Lower leg skin (tissue), 4 donors: ENCODE results near the gene GPR18. TPM values are rescaled to one million over a fixed set of nuclear protein-coding genes. Genes with fewer than 3 reads are reported as not detected.

Experiments
- DNase-seq, 2 donors: peaks; one replicate each; pipeline ENCODE4 v3.0.0-alpha.2; 2019; ENCODE audit warnings: low spot score in 2 of 2
- H3K4me3 ChIP-seq: fragments of 200-600 bp; sonication (generic); 2 replicates; pipeline ENCODE4 v1.5.1; 2017; ENCODE audit warnings: mild to moderate bottlenecking, low read depth; ENCODE audit not compliant: poor library complexity, severe bottlenecking
- POLR2A ChIP-seq, 2 donors: fragments of 450-650 bp; IDR thresholded peaks; one replicate each; pipeline ENCODE4 v1.6.1; 2016 to 2017; ENCODE audit warnings: antibody characterized with exemption in 2 of 2, mild to moderate bottlenecking in 1 of 2, moderate library complexity in 1 of 2
- WGBS, 2 donors: methylation state at CpG; one replicate each; pipeline ENCODE4 v1.1.5; 2018; 5-methylcytosine and 5-hydroxymethylcytosine counted together
- intact Hi-C: fragments of 100-400 bp; cut with DNase I; formaldehyde crosslinking; loops from one replicate; pipeline ENCODE4 v1.15.0; 2023; ENCODE audit warnings: low total_unique reads
- total RNA-seq, 4 donors: library from RNA; depleted of rRNA; stranded (reverse); fragments of >200 nt; gene quantifications; one replicate each; pipeline ENCODE4 v1.1.0, GENCODE V29; 2016
- TF ChIP-seq, protein P1 (sequence below), 3 donors: fragments of 450-650 bp; IDR thresholded peaks; one replicate each; pipeline ENCODE4 v1.5.1; 2016; ENCODE audit warnings: antibody characterized with exemption in 3 of 3, mild to moderate bottlenecking in 3 of 3, moderate library complexity in 2 of 3

GPR18 gene
- total RNA-seq, 4 donors from 2014 or later, result not detected

DNA sequence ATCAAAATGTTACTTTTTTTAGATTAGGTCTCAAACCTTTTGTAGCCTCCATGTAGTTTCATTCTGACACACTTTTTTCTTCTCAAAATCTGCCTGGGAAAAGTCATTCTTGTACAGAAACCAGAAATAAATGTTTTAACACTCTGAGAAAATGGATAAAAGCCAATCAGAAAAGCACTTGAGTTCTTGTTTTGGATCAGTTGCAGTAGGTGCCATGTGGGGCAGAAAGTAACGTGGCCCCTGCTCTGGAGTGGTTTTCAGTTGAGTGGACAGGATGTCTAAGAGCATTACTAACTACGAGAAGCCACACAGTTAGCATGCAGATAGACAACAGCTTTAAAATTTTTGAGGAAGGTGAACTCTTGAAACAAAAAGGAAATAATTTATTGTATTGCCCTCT is 29.9 kb upstream of the GPR18 start:
- no peak overlapping the region for H3K4me3 ChIP-seq
- TF ChIP-seq, protein P1, sequence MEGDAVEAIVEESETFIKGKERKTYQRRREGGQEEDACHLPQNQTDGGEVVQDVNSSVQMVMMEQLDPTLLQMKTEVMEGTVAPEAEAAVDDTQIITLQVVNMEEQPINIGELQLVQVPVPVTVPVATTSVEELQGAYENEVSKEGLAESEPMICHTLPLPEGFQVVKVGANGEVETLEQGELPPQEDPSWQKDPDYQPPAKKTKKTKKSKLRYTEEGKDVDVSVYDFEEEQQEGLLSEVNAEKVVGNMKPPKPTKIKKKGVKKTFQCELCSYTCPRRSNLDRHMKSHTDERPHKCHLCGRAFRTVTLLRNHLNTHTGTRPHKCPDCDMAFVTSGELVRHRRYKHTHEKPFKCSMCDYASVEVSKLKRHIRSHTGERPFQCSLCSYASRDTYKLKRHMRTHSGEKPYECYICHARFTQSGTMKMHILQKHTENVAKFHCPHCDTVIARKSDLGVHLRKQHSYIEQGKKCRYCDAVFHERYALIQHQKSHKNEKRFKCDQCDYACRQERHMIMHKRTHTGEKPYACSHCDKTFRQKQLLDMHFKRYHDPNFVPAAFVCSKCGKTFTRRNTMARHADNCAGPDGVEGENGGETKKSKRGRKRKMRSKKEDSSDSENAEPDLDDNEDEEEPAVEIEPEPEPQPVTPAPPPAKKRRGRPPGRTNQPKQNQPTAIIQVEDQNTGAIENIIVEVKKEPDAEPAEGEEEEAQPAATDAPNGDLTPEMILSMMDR (IDR thresholded peaks at IDR 0.05), result no peak
- TF ChIP-seq POLR2A (IDR thresholded peaks at IDR 0.05), result no peak
- no peak for DNase-seq
- intact Hi-C loops, result no loop called here
- 45 to 50% methylated on average over 2 of the region's 2 CpGs for WGBS, 2 donors

DNA sequence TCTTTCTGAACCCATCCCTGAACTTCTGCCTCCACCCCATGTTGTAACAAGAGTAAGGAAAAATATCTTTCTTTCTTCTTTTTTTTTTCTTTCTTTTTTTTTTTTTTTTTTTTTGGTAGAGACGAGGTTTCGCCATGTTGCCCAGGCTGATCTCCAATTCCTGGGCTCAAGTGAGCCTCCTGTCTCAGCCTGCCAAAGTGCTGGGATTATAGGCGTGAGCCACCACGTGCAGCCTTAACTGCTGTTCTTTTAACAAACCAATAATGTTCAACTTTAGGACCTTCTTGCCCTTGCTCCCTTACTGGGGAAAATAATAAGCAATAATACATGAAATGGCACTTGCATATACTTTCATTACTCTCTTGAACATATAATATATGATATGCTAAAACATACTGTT is 29.4 kb upstream of the GPR18 start:
- TF ChIP-seq, protein P1 (IDR thresholded peaks at IDR 0.05), result no peak
- no peak for TF ChIP-seq POLR2A (IDR thresholded peaks at IDR 0.05)
- no peak overlapping the region for H3K4me3 ChIP-seq
- intact Hi-C loops, result no loop called here
- no peak for DNase-seq
- WGBS, 2 donors, result 32 to 53% methylated on average over 4 of the region's 4 CpGs

DNA sequence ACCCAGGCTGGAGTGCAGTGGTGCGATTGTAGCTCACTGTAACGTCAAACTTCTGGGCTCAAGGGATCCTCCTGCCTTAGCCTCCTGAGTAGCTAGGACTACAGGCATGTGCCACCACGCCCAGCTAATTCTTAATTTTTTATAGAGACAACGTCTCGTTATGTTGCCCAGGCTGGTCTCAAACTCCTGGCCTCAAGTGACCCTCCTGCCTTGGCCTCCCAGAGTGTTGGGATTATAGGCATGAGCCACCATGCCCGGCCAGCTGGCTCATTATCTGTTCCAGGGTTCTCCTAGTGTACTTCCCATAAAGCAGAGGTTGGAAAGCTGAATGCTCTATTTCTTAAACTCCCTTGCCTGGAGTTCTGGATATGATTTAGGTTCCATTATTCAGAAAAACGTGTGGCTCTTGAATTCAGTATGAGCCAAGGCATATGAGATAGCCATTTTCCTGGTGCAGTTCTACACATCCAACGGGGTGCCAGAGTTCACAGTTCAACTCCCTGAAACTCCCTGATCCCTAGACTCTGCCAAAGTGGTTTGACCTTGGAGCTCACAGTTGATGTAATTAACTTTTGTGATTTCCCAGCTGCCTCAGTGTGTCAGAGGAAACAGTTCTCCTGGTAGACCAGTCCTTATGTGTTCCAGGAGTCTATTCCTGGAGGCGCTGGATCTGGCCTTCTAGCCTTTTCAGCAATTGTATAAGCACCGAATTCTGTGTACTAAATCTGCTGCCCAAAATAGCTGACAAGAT is 27.4 kb upstream of the GPR18 start:
- H3K4me3 ChIP-seq, result no peak overlapping the region
- intact Hi-C loops, result no loop called here
- no peak for TF ChIP-seq POLR2A (IDR thresholded peaks at IDR 0.05)
- TF ChIP-seq, protein P1 (IDR thresholded peaks at IDR 0.05), result no peak
- no peak for DNase-seq
- 49 to 52% methylated on average over 10 of the region's 10 CpGs for WGBS, 2 donors

DNA sequence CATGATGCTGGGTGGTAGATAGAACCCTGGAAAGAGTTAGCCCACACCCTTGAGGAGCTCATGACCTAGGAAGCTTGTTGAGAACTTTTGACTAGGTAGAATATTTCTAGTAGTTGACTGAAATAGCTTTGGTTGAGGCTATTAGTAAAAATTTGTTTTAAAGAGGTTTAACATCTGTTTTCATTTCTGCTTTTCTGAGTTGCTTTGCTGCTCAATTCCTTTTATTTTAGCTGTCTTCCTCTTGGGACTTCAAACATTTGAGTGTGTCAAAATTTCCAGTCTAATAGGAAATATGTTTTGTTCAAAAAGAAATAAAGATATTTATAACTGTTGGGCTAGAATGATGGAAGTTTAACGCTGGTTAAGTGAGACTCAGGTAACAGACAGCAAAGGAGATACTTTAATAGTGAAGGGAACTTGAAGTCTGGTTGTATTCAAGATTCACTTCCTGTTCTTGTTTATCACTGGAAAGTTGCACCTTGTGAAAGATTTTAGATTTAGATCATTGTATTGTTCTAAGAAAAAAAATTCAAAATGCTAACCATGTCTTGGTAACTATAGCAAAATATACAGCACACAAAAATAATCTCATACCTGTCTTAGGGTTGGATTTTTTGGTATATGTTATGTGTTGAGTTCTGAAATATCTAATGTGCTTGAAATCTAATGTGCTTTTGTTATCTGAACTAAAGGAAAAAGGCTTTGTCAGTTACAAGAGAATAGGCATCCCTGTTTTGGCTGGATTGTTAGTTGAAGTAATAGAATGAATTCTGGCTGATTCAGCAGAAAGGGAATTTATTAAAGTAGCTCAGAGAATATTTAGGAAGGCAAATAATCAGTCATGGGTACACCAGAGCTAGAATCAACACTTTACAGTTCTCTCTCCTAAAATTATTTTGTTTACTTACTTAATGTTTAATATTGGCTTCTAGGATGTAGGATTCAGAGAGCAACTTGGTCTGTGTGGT is 24.4 kb upstream of the GPR18 start:
- WGBS, 2 donors, result 42 to 49% methylated on average over 1 of the region's 1 CpG
- TF ChIP-seq, protein P1 (IDR thresholded peaks at IDR 0.05), result no peak
- TF ChIP-seq POLR2A (IDR thresholded peaks at IDR 0.05), result no peak
- DNase-seq, result no peak
- intact Hi-C loops, result no loop called here
- no peak overlapping the region for H3K4me3 ChIP-seq

DNA sequence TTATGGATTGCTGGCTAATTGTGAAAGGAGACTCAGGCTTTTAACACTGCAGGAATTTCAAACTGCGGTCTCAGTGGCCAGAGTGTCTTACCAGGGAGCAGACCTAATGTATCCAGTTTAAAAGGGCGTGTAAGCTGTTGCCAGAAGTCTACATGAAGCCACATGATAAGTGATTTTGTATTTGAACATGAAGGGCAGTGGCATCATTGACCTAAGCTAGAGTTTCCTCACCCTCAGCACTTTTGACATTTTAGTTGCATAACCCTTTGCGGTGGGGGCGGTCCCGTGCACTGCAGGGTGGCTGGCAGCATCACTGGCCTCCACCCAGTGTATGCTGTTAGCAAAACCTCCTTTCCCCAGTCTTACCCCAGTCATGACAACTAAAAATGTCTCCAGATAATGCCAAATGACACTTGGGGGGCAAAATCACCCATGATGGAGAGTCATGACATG is 23.7 kb upstream of the GPR18 start:
- peak; percentile 80 to 95 for DNase-seq
- H3K4me3 ChIP-seq, result no peak overlapping the region
- intact Hi-C loops, result no loop called here
- WGBS, 2 donors, result 48 to 55% methylated on average over 5 of the region's 5 CpGs
- TF ChIP-seq, protein P1 (IDR thresholded peaks at IDR 0.05), result no peak
- no peak for TF ChIP-seq POLR2A (IDR thresholded peaks at IDR 0.05)
